UCSD-AML1 (cell line): ENCODE results near the gene NRN1.

ENCODE experiments used
- DNase-seq: peaks from one replicate; lab custom pipeline; 2025; ENCODE audit not compliant: unreplicated experiment; lab: John Stamatoyannopoulos, UW

The NRN1 gene

GRCh38 chr6:6002848-6003620, 3.7 kb downstream of the NRN1 start:
- DNase-seq, result no peak

GRCh38 chr6:6002005-6002847, 4.5 kb downstream of the NRN1 start:
- DNase-seq, result no peak

GRCh38 chr6:6001443-6001842, 5.3 kb downstream of the NRN1 start:
- DNase-seq, result no peak

- DNase-seq, result no peak
Observed at GRCh38 chr6:5999688-6000608, 6.8 kb downstream of the NRN1 start.

- DNase-seq, result no peak
Observed at GRCh38 chr6:5998711-5999687, 7.7 kb downstream of the NRN1 start.

GRCh38 chr6:5998236-5998635, 8.5 kb downstream of the NRN1 start:
- DNase-seq, result no peak

GRCh38 chr6:5997420-5997987, 9.2 kb downstream of the NRN1 start:
- peak; percentile 38 for DNase-seq

GRCh38 chr6:5996714-5997419, 9.9 kb downstream of the NRN1 start:
- DNase-seq, result no peak

GRCh38 chr6:5995949-5996713, 10.6 kb downstream of the NRN1 start:
- peak; percentile 37 for DNase-seq

GRCh38 chr6:5995658-5995948, 11.1 kb downstream of the NRN1 start:
- DNase-seq, result no peak

GRCh38 chr6:5994999-5995657, 11.6 kb downstream of the NRN1 start:
- DNase-seq, result no peak

GRCh38 chr6:5994234-5994998, 12.3 kb downstream of the NRN1 start:
- DNase-seq, result no peak

GRCh38 chr6:5992551-5993225, 14.0 kb downstream of the NRN1 start:
- no peak for DNase-seq

- no peak for DNase-seq
Observed at GRCh38 chr6:5990786-5991185, 15.9 kb downstream of the NRN1 start.

- DNase-seq, result peak; percentile 33
Observed at GRCh38 chr6:5989141-5989723, 17.5 kb downstream of the NRN1 start.

- no peak for DNase-seq
Observed at GRCh38 chr6:5986861-5987260, 19.9 kb downstream of the NRN1 start.
